Subcutaneous abdominal adipose tissue (tissue), 5 donors: Measurements from ENCODE around the gene ECE2.
A peak's percentile ranks its signal among the peaks of the same experiment; 100 is the strongest.
"Not testable (repeated sequence)": the region's sequence is repeated elsewhere in the genome, so short reads cannot be mapped to it uniquely, and the experiment has no call there.

ENCODE experiments used
- H3K27ac ChIP-seq: one replicate; pipeline ENCODE4 v1.7.0; 2013; ENCODE audit warnings: low read depth, mild to moderate bottlenecking, inconsistent platforms, low read length, moderate library complexity
- H3K27me3 ChIP-seq, 5 donors: one replicate each; pipeline ENCODE4 v1.7.0; 2013; ENCODE audit warnings: low read length in 5 of 5, inconsistent platforms in 1 of 5; ENCODE audit not compliant: control insufficient read depth in 5 of 5, insufficient read depth in 4 of 5
- H3K36me3 ChIP-seq, 5 donors: one replicate each; pipeline ENCODE4 v1.7.0; 2013; ENCODE audit warnings: low read length in 5 of 5; ENCODE audit not compliant: control insufficient read depth in 5 of 5, insufficient read depth in 5 of 5
- H3K4me1 ChIP-seq, 5 donors: one replicate each; pipeline ENCODE4 v1.7.0; 2013; ENCODE audit warnings: low read length in 5 of 5, mild to moderate bottlenecking in 3 of 5, moderate library complexity in 1 of 5; ENCODE audit not compliant: control insufficient read depth in 5 of 5, insufficient read depth in 5 of 5
- H3K4me3 ChIP-seq, 5 donors: one replicate each; pipeline ENCODE4 v1.7.0; 2013; ENCODE audit warnings: low read length in 5 of 5, low read depth in 1 of 5
- H3K9ac ChIP-seq, 5 donors: one replicate each; pipeline ENCODE4 v1.7.0; 2013; ENCODE audit warnings: low read length in 5 of 5, mild to moderate bottlenecking in 4 of 5, moderate library complexity in 3 of 5
- H3K9me3 ChIP-seq, 5 donors: one replicate each; pipeline ENCODE4 v1.7.0; 2013; ENCODE audit warnings: low read length in 5 of 5; ENCODE audit not compliant: control insufficient read depth in 5 of 5
- donor health status: healthy.
- donor health status: healthy.
- donor health status: healthy.
- donor health status: healthy.
- donor health status: healthy.

Gene ECE2

DNA sequence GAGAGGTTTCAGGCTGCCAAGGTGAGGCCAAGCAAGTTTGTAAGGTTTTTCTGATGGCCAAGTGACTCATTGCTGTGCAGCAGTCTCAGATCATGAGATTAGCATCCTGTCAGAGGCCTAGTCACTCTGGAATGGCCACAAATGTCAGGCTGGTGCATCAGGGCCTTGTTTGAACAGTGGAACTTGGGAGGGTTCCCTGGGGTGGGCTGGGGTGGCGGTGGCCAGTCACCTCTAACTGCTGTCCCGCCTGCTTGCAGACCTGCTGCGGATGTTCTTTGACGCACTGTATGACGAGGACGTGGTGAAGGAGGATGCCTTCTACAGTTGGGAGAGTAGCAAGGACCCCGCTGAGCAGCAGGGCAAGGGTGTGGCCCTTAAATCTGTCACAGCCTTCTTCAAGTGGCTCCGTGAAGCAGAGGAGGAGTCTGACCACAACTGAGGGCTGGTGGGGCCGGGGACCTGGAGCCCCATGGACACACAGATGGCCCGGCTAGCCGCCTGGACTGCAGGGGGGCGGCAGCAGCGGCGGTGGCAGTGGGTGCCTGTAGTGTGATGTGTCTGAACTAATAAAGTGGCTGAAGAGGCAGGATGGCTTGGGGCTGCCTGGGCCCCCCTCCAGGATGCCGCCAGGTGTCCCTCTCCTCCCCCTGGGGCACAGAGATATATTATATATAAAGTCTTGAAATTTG is 58.8 kb downstream of the ECE2 start:
- peaks cover 2 to 57% (median 53%) of the 10 kb centered on the region in 5 donors for H3K36me3 ChIP-seq
- H3K4me3 ChIP-seq, result no peak overlapping the region
- no peaks in the 10 kb centered on the region for H3K27me3 ChIP-seq
- no peak overlapping the region for H3K9ac ChIP-seq
- no peaks in the 10 kb centered on the region for H3K9me3 ChIP-seq
- H3K4me1 ChIP-seq, result peaks cover 8 to 55% (median 38%) of the 10 kb centered on the region in 5 donors
- peak overlapping the region; percentile 98 for H3K27ac ChIP-seq

GRCh38 chr3:184335291-184335660 is 59.5 kb downstream of the ECE2 start:
- Histone ChIP-seq H3K4me3 (peak overlapping the region; percentile 31 to 80 (median 74)), H3K36me3 (peaks cover 0 to 50% (median 48%) of the 10 kb centered on the region in 5 donors)

GRCh38 chr3:184335661-184336546 is 60.1 kb downstream of the ECE2 start:
- Histone ChIP-seq H3K9me3 (no peaks in the 10 kb centered on the region), H3K27me3 (no peaks in the 10 kb centered on the region), H3K27ac (peak overlapping the region; percentile 98), H3K4me1 (peaks cover 8 to 55% (median 38%) of the 10 kb centered on the region in 5 donors), H3K9ac (peak overlapping the region; percentile 71 to 89 (median 86)), H3K4me3 (peak overlapping the region; percentile 74 to 80 (median 80)), H3K36me3 (peaks cover 0 to 45% (median 44%) of the 10 kb centered on the region in 5 donors)

More at GRCh38 chr3:184335291-184335660, 59.5 kb downstream of the ECE2 start:
- Histone ChIP-seq H3K9ac (peak overlapping the region in 4 of 5 donors; percentile 63 to 87 (median 79)), H3K4me1 (peaks cover 8 to 55% (median 38%) of the 10 kb centered on the region in 5 donors), H3K9me3 (no peaks in the 10 kb centered on the region), H3K27ac (peak overlapping the region; percentile 98), H3K27me3 (no peaks in the 10 kb centered on the region)

GRCh38 chr3:184336547-184337398 is 61.0 kb downstream of the ECE2 start:
- Histone ChIP-seq H3K36me3 (peaks cover 0 to 42% (median 37%) of the 10 kb centered on the region in 5 donors), H3K9ac (peak overlapping the region; percentile 71 to 89 (median 86)), H3K27me3 (no peaks in the 10 kb centered on the region), H3K4me3 (peak overlapping the region; percentile 74 to 80 (median 80)), H3K9me3 (no peaks in the 10 kb centered on the region), H3K4me1 (peaks cover 8 to 52% (median 38%) of the 10 kb centered on the region in 5 donors), H3K27ac (peak overlapping the region; percentile 98)

- Histone ChIP-seq H3K36me3 (peaks cover 0 to 42% (median 36%) of the 10 kb centered on the region in 5 donors), H3K27ac (peak within 1 kb of the TSS; percentile 98), H3K9me3 (no peaks in the 10 kb centered on the region), H3K27me3 (no peaks in the 10 kb centered on the region), H3K4me3 (peak within 1 kb of the TSS; percentile 74 to 80 (median 80)), H3K4me1 (peaks cover 5 to 46% (median 38%) of the 10 kb centered on the region in 5 donors), H3K9ac (peak within 1 kb of the TSS; percentile 71 to 89 (median 86))
These were observed 61.5 kb downstream of the ECE2 start, which contains the start of gene FAM131A for GRCh38 chr3:184337399-184337714. Gene FAM131A (plus strand): TSS chr3:184337600. CDS start chr3:184337631, 31 bp downstream.

DNA sequence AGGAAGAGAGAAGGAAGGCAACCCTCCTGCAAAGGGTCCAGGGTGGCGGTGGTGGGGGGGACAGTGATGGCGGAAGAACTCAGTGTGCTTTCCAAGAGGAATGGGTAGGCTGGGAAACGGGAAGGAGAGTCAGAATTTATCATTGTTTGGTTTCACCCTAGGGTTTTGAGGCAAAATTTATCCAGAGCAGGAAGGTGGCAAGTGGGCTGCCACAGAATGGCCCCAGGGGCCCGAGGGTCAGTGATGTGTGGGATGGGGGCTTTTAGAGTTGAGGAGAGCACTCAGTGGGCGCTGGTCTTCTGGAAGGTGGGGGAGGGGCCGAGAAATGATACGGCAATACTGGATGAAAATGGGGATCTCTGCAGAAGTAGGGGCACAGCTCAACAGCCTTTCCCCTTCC is 62.2 kb downstream of the ECE2 start:
- no peaks in the 10 kb centered on the region for H3K9me3 ChIP-seq
- peak overlapping the region in 3 of 5 donors; percentile 11 to 34 (median 27) for H3K4me3 ChIP-seq
- H3K36me3 ChIP-seq, result peaks cover 0 to 42% (median 35%) of the 10 kb centered on the region in 5 donors
- peaks cover 5 to 42% (median 36%) of the 10 kb centered on the region in 5 donors for H3K4me1 ChIP-seq
- peak overlapping the region; percentile 25 to 84 (median 61) for H3K9ac ChIP-seq
- H3K27me3 ChIP-seq, result no peaks in the 10 kb centered on the region
- peak overlapping the region; percentile 98 for H3K27ac ChIP-seq

DNA sequence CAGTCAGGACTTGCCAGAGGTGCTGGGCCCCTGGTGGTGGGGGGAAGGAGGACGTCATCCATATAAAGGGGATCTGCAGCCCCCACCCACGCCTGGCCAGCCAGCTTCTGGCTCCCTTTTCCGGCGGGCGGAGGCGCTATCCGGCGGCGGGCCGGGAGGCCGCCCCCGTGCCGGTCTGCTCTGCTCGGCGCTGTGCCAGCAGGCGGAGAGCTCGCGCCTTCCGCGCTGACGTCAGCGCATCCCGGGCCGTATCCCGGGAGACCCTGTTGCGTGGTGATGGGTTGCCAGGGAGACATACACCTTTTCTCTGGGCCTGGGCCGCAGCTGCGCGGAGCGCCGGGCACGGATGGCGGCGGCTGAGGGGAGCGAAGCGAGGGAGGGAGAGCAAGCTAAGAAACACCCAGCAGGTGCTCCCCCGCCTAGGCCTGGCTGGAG is 62.7 kb downstream of the ECE2 start:
- peak overlapping the region; percentile 98 for H3K27ac ChIP-seq
- peak overlapping the region in 4 of 5 donors; percentile 25 to 84 (median 52) for H3K9ac ChIP-seq
- H3K4me1 ChIP-seq, result peaks cover 5 to 42% (median 36%) of the 10 kb centered on the region in 5 donors
- H3K27me3 ChIP-seq, result no peaks in the 10 kb centered on the region
- peak overlapping the region in 3 of 5 donors; percentile 11 to 40 (median 27) for H3K4me3 ChIP-seq
- peaks cover 0 to 42% (median 35%) of the 10 kb centered on the region in 5 donors for H3K36me3 ChIP-seq
- no peaks in the 10 kb centered on the region for H3K9me3 ChIP-seq

GRCh38 chr3:184339001-184339400 is 63.2 kb downstream of the ECE2 start:
- peak overlapping the region in 3 of 5 donors; percentile 11 to 40 (median 17) for H3K4me3 ChIP-seq
- peak overlapping the region in 2 of 5 donors; percentile 15 to 25 for H3K9ac ChIP-seq
- H3K4me1 ChIP-seq, result peaks cover 5 to 42% (median 36%) of the 10 kb centered on the region in 5 donors

GRCh38 chr3:184339451-184340135 is 63.8 kb downstream of the ECE2 start:
- not testable (repeated sequence) for H3K4me3 ChIP-seq, H3K27me3 ChIP-seq, H3K9ac ChIP-seq, H3K27ac ChIP-seq, H3K9me3 ChIP-seq
- H3K4me1 ChIP-seq, result peaks cover 5 to 42% (median 36%) of the 10 kb centered on the region in 5 donors
- peaks cover 0 to 40% (median 33%) of the 10 kb centered on the region in 5 donors for H3K36me3 ChIP-seq

More at GRCh38 chr3:184339001-184339400, 63.2 kb downstream of the ECE2 start:
- peak overlapping the region; percentile 98 for H3K27ac ChIP-seq
- no peaks in the 10 kb centered on the region for H3K9me3 ChIP-seq
- H3K27me3 ChIP-seq, result no peaks in the 10 kb centered on the region
- peaks cover 0 to 40% (median 33%) of the 10 kb centered on the region in 5 donors for H3K36me3 ChIP-seq
